HL-60/S4 (cell line): ENCODE measurements around the gene CTBS.

Experiments used
- in situ Hi-C: fragments of 300-500 bp; cut with MboI; formaldehyde crosslinking; loops from 2 replicates; pipeline ENCODE4 v1.14.3; 2022; ENCODE audit warnings: low sequenced_read_pairs

The CTBS gene, protein sequence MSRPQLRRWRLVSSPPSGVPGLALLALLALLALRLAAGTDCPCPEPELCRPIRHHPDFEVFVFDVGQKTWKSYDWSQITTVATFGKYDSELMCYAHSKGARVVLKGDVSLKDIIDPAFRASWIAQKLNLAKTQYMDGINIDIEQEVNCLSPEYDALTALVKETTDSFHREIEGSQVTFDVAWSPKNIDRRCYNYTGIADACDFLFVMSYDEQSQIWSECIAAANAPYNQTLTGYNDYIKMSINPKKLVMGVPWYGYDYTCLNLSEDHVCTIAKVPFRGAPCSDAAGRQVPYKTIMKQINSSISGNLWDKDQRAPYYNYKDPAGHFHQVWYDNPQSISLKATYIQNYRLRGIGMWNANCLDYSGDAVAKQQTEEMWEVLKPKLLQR

DNA sequence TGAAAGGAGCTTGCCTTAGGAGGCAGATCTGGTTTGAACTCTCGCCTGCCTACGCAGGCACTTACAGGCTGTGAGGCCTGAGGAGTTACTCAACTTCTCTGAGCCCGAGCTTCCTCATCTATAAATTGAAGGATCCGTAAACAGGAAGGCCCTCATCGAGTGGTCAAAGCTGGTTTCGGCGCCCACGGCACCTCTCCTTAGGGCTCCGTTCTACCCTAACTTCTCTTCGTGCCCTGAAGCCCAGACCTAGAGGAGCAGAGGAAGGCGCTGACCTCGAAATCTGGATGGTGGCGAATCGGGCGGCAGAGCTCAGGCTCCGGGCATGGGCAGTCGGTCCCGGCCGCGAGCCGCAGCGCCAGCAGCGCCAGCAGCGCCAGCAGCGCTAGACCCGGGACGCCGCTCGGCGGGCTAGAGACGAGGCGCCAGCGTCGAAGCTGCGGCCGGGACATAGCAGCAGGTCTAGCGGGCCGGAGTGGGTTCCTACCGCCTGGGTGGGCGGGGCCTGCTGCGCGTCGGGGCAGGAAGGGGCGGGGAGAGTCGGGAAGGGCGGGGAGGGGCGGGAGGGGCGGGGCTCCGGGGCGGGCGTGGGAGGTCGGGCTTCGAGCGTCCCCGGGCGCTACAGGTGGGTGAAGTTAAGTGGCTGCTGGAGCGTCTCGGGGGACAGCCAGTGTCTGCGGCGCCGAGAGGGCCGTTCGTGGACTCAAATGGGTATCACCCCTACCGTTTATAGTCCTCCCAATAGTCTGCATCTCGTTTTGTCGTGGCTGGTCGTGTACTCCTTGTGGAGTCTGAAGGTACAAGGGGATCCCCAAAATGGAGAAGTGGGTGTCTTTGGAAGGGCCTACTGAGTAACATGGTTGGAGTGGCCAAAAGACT lies at the start of gene CTBS:
TSS of gene CTBS (minus strand) at position 474 of the 876 bp plus-strand sequence. CDS start at position 449, 25 bp downstream.
- in situ Hi-C loops = no loop called here

DNA sequence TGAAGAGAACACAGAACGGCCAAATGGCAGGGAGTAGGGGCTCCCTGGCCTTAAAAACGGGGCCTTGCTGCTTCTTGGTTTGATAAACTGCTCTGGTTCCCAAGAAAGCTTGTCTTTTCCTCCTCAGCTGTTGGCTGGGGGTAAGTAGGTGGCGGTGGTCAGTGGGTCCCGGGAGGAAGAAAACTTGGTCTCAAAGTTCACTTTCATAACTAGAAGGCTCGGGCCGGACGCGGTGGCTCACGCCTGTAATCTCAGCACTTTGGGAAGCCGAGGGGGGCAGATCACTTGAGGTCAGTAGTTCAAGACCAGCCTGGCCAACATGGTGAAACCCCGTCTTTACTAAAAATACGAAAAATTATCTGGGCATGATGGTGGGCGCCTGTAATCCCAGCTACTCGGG lies 47.3 kb upstream of the CTBS start:
- in situ Hi-C loops = loop anchor here (25.0 kb wide), 1 partner anchor 684 kb away; no protein-coding TSS in a partner anchor

DNA sequence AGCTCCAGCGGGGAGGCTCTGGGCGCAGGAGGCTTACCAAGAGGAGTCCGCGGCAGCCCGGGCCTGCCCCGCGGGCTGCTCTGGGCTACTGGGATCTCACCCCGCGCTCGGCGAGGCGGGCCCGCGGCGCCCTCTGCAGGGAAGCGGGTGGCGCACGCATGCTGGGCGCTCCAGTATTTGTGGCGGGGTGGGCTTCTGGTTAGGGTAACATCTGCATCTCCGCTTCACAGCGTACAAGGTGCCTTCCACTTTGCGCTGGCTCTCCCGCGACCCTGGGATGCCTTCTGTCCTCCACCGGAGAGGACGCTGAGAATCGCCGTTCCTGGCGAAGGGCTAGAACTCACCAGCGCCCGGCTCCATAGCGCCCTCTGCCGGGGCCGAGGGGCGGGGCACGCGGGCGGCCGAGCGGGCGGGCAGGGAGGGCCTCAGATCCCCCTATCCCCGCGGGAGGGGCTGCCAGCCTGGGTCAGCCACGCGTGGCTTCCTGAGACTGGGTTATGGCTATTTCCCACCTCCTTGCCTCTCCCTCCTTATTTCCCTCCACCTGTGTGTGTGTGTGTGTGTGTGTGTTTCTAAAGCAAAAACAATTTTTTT lies 46.6 kb upstream of the CTBS start:
- in situ Hi-C loops = loop anchor here (25.0 kb wide), 1 partner anchor 684 kb away; no protein-coding TSS in a partner anchor

DNA sequence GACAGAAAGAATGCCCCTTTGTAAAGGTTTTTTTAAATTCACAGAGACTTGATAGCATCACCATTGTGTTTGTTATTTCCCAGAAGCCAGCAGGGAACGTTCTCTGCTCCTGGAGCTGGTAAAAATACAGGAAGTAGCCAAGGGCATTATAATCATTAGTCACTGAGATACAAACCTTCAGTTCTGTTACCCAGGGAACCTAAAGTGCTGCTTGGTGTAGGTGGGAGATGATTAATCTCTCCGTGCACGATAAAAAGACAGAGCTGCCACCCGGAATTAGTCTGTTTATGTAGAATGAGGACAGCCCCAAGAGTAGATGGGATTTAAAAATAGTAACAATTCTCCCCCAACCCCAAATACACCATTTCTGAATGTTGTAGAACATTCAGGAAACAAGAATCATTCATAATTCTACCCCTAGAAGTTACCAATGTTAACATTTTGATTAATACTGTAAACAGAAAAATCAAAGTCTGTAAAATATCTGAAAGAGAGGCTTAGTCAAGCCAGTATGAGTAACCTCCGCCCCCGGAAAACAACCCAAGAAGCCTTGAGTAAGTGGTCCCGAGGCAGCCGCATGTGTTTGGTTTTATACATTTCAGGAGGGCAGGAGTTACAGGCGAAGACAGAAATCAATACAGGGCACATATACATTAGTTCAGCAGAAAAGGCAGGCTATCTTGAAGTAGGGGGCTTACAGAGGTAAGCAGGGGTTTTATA lies 45.3 kb upstream of the CTBS start:
- in situ Hi-C loops = loop anchor here (25.0 kb wide), 1 partner anchor 682 kb away; no protein-coding TSS in a partner anchor

DNA sequence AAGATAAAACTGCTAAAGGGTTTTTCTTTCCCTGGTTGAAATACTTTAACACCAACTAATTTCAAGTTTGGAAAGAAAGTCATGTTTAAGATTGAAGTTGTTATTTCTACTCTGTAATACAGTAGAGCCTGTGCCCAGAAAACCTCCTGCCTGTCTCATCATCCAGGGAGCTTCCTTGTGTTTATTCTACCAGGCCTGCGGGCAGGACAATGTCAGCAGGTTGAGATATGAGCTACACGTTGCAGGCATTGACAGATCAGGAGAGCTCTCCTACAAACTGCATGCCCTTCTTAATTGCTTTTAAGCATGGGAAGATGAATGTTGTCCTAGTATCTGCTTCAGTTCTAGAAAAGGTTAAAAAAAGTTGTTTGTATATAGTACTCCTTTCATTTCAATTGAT lies 43.1 kb upstream of the CTBS start:
- in situ Hi-C loops = loop anchor here (25.0 kb wide), 1 partner anchor 680 kb away; no protein-coding TSS in a partner anchor

DNA sequence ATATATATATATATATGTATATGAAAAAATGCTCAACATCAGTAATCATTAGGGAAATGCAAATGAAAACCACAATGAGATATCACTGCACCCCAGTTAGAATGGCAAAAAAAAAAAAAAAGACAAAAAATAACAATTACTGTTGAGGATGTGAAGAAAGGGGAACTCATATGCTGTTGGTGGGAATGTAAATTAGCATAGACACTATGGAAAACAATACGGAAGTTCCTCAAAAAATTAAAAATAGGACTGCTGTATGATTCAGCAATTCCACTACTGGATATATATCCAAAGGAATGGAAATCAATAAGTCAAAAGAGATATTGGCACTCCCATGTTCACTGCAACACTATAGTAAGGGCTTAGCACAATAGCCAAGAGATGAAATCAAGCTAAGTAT lies 41.5 kb upstream of the CTBS start:
- in situ Hi-C loops = loop anchor here (25.0 kb wide), 1 partner anchor 678 kb away; no protein-coding TSS in a partner anchor

DNA sequence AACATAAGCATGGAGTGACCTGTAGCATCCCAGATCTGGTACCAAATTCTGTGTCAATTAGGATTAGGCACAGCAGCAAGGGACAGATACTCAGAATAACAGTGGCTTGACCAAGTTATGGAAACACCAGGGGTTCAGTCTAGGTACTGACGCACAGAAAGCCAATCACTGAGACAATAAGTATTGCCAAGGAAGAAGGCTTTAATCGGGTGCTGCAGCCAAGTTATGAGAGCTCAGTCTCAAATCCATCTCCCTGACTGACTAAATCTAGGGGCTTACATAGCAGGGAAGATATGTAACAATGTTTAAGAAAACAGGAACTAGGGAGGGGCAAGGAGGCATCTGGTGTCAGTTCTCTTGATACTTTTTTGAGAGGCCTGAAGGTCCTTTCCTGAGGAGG lies 39.6 kb upstream of the CTBS start:
- in situ Hi-C loops = loop anchor here (25.0 kb wide), 1 partner anchor 677 kb away; no protein-coding TSS in a partner anchor

DNA sequence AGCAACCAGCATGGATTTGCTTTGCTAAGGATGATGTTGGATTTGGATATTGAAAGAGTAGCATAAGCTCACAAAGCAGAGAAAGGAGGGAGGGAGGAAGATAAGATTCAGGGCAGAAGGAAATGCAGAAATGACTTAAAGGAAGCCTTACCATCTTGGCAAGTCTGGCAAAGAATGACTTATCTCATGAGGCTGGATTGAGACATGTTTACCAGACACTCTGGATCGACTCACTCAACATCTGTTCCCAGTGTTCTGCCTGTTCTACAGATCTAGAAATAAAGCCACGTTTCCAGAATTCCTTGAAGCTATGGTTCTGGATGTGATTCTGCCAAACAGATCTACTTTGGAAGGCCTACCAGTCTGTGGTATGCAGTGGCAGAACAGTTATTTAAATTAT lies 38.8 kb upstream of the CTBS start:
- in situ Hi-C loops = loop anchor here (25.0 kb wide), 1 partner anchor 676 kb away; no protein-coding TSS in a partner anchor

DNA sequence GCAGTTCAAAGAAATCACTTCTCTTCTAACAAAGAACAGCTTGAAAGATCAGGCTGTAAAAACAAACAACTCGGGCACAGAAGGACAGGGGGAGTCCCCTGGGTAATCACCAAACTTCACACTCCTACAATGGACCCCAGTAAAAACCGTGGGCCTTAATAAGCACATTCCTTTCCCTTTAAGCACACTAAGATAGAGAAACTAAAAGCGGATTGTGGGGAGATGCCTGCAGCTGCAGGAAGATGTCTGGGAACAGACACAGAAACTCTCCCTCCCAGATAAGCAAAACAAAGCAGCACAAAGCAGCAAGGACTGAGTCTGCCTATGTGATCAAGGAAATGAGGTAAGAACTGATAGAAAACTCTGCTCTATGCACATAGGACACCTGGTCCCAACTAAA lies 37.6 kb upstream of the CTBS start:
- in situ Hi-C loops = loop anchor here (25.0 kb wide), 1 partner anchor 674 kb away; no protein-coding TSS in a partner anchor

DNA sequence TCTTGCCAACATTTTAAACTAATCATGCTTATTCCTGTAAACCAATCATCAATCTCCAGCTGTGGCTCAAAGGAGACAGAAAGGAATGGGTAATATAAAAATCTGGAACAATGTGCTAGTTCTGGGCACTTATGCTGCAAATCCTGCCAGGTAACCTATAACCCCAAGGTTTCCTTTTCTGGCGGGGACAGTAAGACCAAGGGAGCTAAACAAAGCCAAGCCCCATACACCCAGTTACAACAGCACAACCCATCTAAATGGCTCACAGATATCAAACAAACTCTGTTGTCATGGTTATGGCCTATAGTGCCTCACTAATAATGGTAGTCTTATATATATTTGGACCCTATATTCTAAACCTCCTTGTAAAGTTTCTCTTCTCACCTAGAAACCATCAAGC lies 36.9 kb upstream of the CTBS start:
- in situ Hi-C loops = loop anchor here (25.0 kb wide), 1 partner anchor 674 kb away; no protein-coding TSS in a partner anchor

DNA sequence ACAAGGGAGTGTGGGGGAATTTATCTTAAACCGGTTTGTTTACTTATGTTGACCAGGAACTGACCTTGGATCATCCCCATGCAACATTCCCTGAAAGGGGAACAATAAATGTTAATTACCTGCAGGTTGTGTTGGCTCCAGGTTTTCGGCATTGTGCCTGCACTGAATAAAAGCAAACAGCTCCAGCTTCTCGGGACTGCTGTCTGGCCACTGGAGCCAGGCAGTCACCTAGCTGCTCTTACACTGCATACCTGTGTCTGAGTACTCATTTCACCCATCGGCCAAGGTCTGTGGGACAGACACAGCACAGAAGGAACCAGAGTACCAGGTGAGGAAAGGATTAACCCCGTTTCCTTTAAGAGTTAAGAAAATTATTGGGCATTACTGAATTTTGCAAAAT lies 32.7 kb upstream of the CTBS start:
- in situ Hi-C loops = loop anchor here (10.0 to 25.0 kb wide), 2 partner anchors 472 to 670 kb away; no protein-coding TSS in a partner anchor

DNA sequence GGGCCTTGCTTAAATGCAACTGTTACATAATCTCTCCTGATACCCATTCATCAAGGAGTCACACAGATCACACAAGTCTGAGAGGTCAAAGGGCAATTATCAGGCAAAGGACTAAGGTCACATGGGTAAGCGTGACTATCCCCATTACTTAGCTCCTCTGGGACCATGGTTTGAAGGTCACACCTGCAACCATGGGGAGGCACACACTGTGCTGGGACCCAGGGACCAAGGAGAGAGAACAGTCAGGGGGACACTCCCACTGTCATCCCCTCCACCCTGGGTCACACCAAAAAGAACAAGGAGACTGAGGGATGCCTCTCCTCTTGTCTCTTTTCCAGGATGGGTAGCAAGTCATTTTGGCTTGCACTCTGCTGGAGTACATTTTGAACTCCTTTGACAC lies 30.9 kb upstream of the CTBS start:
- in situ Hi-C loops = loop anchor here (10.0 to 25.0 kb wide), 2 partner anchors 470 to 668 kb away; no protein-coding TSS in a partner anchor

DNA sequence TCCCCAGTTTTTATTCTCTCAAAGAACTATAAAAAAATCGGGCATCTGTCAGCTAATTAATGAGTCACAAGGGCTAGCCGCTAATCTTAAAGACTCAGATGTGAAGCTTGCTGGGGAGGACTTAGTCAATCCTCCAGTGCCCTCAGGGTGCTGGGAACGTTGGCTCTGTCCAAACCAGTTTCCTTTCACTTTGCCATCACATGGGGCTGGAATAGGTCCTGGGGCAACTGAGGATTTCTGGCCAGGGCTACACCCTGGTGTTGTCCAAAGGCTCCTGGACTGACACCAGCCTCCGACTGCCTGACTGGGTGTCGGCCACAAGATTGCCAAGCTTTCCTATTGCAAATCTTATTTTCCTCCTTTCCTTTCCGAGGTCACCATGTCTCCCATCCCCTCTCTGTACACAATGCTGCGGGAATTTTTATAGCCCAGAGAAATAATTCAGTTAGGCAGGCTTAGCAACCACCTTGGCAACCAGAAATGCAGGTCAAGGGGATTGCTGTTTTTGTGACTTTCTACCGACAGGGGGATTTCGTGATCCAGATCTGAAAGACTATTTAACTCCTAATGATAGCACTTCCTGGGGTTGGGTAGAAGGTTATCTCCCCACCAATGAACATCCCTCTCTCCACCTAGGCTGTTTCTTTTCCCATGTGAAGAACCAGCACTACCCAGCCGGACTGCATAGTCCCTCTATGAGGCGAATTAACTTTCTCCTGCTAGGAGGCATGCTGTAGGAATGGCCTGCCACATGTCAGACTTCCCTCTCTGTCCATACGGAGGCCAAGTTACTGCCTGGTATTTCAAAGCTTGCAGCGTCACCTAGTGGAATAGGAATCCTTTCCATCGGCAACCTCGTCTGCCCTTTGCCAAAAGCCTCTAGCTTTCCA lies 29.9 kb upstream of the CTBS start:
- in situ Hi-C loops = loop anchor here (10.0 to 25.0 kb wide), 2 partner anchors 469 to 667 kb away; no protein-coding TSS in a partner anchor

DNA sequence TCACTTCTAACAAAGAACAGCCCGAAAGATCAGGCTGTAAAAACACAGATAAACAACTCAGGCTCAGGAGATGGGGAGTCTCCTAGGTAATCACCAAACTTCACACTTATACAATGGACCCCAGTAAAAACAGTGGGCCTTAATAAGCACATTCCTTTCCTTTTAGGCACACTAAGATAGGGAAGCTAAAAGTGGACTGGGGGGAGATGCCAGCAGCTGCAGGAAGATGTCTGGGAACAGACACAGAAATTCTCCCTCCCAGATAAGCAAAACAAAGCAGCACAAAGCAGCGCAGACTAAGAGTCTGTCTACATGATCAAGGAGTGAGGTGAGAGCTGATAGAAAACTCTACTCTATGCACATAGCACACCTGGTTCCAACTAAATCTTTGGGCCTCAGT lies 29.0 kb upstream of the CTBS start:
- in situ Hi-C loops = loop anchor here (10.0 to 25.0 kb wide), 2 partner anchors 468 to 666 kb away; no protein-coding TSS in a partner anchor

DNA sequence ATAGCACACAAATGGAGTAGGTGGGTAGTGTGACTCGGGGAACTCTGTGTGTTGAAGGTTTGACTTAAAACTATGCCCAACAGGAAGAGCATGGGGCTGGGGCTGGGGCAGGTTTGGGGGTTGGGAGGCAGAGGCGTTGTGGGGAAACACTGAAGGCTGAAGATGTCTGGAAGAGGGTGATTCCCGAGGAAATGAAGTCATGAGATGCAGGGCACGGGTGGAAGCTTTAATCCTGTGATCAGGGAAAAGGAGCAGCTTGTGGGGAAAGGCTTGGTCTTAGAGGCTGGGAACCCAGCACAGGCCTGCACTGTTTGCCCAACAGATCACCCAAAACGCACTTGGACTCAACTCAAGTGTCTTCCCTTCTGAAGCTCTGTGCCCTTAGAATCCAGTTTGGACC lies 26.6 kb upstream of the CTBS start:
- in situ Hi-C loops = loop anchor here (10.0 to 25.0 kb wide), 2 partner anchors 466 to 663 kb away; no protein-coding TSS in a partner anchor

DNA sequence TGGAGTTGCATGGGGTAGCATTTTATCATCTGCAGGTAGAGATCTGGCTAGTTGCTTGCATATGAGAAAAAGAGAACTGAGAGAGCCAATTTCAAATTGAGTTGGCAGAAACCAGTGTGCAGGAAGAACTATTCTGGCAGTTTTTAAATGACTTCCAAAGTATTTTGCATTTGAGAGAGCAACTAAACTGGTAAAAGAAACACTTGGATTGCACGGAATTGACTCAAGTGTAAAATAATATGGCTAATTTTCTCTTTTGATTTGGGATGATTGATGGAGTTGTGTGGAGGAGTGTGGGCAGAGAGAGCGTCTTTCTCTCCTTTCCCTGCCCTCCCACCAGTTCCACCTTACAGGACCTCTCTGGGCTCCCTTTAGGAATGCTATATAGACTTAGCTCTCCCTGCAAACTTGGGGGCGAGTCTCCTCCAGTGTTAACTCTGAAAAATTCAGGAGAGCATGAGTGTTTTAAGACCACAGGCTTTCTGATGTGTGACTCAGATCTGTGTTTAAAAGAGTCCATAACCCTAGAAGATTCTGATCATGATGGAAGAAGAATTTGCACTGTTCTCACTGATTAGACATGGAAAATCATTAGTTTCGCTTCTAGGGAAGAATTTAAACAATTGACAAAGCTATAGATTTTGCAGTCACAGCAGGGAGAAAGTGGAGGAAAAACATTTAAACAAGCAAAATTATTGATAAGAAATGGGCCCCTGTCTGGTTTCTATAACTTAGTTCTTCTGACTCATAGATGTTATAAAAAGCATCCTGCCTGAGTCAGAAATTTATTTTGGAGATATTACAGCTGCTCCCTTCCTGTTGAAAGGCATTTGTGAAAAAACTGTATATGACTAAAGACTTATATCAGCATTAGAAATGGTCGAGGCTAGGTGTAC lies 24.9 kb upstream of the CTBS start:
- in situ Hi-C loops = no loop called here

DNA sequence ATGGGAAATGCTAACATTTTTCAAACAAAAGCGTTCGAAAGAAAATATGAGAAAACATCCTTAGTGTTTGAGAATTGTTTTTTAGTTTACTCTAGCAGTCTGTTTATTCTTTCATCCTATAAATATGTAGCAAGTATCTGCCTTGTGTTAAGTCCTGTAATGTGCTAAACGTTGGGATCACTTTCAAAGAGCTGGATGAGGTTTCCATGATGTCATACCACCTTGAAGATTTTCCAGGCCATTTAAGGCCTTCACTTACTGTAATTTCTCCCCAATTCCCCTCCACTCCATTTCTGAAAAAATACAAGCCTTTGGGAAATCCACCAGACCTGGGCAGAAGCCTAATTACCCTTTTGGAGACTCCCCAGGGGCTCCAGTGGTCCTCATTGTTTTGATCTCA lies 24.2 kb upstream of the CTBS start:
- in situ Hi-C loops = no loop called here

DNA sequence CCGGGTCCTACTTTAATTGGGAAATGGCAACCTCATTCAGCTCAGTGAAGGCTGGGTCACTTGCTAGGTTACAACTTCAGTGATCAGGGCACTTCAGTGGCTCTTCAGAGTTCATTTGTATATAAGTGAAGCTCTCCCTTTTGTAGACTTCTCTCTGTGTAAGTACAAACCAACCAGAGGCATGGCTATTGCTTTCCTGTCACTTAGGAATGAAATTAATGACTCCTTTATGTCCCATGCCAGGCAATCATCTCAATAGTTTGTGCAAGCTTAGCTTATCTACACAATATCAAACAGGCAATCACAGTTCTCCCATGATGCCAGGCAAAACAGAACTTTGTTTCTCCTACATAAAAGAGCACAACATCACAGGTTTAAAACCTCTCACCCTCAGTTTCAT lies 22.8 kb upstream of the CTBS start:
- in situ Hi-C loops = no loop called here
